ENCODE measurements around the gene TCERG1L. TPM values are rescaled to one million over a fixed set of nuclear protein-coding genes. Genes with fewer than 3 reads are reported as not detected.
"Not testable (repeated sequence)": the region's sequence is repeated elsewhere in the genome, so short reads cannot be mapped to it uniquely, and the experiment has no call there.

Gene TCERG1L
- total RNA-seq, 1 donor from 2014 or later: 0.46 TPM

DNA sequence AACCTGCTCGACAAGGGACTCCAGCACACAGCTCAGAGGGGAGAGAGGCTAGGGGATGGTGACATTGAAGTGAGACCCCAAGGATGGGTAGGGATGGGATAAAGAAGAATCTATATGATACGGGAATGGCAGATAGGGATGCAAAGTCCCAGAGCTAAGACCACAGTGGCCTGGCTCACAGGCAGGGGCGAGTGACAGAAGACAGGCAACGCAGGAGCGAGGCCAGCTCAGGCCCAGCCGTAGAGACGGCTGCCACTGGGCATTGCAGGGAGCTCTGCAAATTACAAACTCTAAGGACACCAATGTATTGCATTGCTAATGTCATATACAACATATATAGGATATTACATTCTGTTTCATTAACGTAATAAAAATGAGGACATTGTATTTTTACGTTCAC is 131.4 kb downstream of the TCERG1L start:
- no peaks in the 10 kb centered on the region for H3K36me3 ChIP-seq (ENCODE audit: control insufficient read depth, insufficient read depth, low read length)
- TF ChIP-seq, protein P1, sequence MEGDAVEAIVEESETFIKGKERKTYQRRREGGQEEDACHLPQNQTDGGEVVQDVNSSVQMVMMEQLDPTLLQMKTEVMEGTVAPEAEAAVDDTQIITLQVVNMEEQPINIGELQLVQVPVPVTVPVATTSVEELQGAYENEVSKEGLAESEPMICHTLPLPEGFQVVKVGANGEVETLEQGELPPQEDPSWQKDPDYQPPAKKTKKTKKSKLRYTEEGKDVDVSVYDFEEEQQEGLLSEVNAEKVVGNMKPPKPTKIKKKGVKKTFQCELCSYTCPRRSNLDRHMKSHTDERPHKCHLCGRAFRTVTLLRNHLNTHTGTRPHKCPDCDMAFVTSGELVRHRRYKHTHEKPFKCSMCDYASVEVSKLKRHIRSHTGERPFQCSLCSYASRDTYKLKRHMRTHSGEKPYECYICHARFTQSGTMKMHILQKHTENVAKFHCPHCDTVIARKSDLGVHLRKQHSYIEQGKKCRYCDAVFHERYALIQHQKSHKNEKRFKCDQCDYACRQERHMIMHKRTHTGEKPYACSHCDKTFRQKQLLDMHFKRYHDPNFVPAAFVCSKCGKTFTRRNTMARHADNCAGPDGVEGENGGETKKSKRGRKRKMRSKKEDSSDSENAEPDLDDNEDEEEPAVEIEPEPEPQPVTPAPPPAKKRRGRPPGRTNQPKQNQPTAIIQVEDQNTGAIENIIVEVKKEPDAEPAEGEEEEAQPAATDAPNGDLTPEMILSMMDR (IDR thresholded peaks at IDR 0.05; ENCODE audit: insufficient read depth, low read length, poor library complexity, severe bottlenecking): no peak
- no peak overlapping the region for H3K4me3 ChIP-seq (ENCODE audit: low read depth, low read length)
- no peak for DNase-seq (ENCODE audit: low read depth)
- H3K27me3 ChIP-seq (ENCODE audit: control insufficient read depth, insufficient read depth, low read length): no peaks in the 10 kb centered on the region

DNA sequence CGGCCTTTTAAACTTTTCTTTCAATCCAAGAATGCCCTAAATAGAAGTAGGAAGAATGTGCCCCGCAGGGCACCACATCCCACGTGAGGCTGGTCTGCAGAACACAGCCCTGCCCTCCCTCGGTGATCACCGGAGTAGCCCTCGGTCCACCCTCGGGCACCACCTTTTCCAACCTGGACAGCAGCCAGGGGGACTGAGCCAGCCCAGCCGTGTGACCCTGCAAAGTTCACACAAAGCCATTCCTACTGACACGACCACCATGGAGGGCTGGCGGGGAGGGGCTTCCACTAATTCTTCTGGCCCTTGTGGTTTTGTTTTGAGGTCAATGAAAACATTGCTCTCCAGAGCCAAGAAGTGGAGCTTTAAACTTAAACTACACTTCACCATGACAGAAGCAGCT is 132.2 kb downstream of the TCERG1L start:
- no peak for DNase-seq (ENCODE audit: low read depth)
- no peak overlapping the region for H3K4me3 ChIP-seq (ENCODE audit: low read depth, low read length)
- no peaks in the 10 kb centered on the region for H3K27me3 ChIP-seq (ENCODE audit: control insufficient read depth, insufficient read depth, low read length)
- TF ChIP-seq, protein P1 (IDR thresholded peaks at IDR 0.05; ENCODE audit: insufficient read depth, low read length, poor library complexity, severe bottlenecking): no peak
- no peaks in the 10 kb centered on the region for H3K36me3 ChIP-seq (ENCODE audit: control insufficient read depth, insufficient read depth, low read length)

DNA sequence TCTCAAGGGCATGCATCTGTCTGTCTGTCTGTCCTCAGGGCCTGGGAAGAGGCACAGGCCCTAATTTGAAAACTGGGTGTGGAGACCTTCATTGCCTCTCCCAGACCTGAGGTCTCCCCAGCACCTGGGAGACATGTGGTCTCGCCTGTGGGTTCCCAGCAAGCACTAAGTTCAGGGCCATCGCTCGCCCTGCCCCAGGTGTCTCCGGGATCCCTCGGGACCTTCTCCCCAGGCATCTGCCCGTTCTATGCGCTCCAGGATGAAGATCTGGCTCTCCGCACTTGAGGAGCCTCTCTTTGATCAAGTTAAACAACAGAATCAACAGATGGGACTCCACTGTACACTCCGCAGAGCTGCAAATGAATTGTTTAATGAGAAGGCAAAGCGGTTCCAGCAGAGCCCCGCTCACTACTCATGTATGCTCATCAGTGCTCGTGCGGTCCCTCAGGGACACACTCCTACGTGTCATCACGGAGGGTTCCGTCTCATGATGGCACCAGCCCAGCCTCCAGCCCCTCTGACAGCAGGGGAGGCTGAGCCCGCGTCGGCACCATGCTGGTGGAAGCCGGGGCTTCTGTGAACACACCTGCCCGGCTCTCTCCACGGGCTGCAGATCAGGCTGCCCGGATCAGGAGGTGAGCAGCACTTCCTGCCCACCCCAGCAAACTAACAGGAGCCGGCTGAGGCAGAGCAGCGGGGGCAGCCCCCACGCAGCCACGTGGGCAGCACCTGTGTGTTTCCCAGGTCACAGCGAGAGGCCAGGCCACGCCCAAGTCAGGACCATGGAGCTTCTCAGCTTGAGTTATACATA is 132.8 kb downstream of the TCERG1L start:
- DNase-seq (ENCODE audit: low read depth): no peak
- H3K36me3 ChIP-seq (ENCODE audit: control insufficient read depth, insufficient read depth, low read length): no peaks in the 10 kb centered on the region
- no peak overlapping the region for H3K4me3 ChIP-seq (ENCODE audit: low read depth, low read length)
- TF ChIP-seq, protein P1 (IDR thresholded peaks at IDR 0.05; ENCODE audit: insufficient read depth, low read length, poor library complexity, severe bottlenecking): no peak
- no peaks in the 10 kb centered on the region for H3K27me3 ChIP-seq (ENCODE audit: control insufficient read depth, insufficient read depth, low read length)

DNA sequence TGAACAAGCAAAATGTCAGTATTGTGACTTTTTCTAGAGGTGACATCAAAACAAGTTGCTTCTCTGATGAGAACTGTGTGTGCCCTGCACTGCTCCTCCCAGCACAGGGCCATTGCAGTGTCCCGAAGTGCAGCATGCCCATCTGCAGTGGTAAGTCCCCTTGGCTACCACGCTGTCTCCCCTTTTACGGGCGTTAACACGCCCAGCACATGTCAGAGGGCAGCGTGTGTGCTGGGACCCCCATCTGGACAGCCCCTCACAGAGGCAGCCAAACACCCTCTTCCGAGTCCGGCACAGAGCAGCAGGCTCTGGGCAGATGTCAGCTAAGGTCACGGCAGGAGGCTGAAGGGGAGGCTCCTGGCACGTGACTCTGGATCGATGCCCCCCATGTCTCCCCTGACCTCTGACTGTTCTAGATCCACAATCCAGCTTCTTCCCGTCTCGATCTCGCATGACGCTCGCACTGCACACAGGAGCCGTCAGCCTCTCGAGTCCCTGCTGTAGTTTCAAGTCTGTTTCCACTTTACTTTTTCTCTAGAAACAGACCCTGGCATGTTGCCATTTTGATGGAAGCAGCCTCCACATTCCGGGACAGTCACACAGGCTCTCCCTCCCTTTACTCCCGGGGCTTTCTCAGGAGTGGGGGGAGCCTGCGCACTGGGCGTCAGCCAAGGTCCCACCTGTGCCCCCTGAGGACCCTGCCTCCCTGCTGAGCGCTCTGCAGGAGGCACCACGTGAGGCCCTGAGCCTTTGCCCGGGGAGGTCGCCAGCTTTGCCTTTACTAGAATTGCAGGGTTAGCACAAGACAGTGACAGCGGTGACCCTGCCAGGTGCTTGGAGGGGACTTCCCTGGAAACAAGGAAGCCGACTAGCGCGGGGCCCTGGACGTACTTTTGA is 133.8 kb downstream of the TCERG1L start:
- Histone ChIP-seq H3K27me3 (ENCODE audit: control insufficient read depth, insufficient read depth, low read length) (no peaks in the 10 kb centered on the region), H3K4me3 (ENCODE audit: low read depth, low read length) (no peak overlapping the region), H3K36me3 (ENCODE audit: control insufficient read depth, insufficient read depth, low read length) (no peaks in the 10 kb centered on the region)
- DNase-seq (ENCODE audit: low read depth): no peak
- TF ChIP-seq, protein P1 (IDR thresholded peaks at IDR 0.05; ENCODE audit: insufficient read depth, low read length, poor library complexity, severe bottlenecking): no peak

DNA sequence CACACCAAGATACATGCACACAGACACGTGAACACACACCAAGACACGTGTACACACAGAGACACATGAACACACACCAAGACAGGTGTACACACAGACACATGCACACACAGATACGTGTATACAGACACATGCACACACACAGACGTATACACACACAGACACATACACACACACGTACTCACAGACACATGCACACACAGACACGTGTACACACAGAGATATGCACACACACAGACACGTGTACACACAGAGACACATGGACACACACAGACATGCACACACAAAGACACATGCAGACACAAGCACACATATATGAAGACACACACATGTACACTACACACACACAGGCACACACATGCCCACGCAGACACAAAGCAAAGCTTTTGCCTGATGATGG is 134.6 kb downstream of the TCERG1L start:
- DNase-seq (ENCODE audit: low read depth): no peak
- H3K27me3 ChIP-seq (ENCODE audit: control insufficient read depth, insufficient read depth, low read length): no peaks in the 10 kb centered on the region
- no peaks in the 10 kb centered on the region for H3K36me3 ChIP-seq (ENCODE audit: control insufficient read depth, insufficient read depth, low read length)
- no peak overlapping the region for H3K4me3 ChIP-seq (ENCODE audit: low read depth, low read length)
- TF ChIP-seq, protein P1 (IDR thresholded peaks at IDR 0.05; ENCODE audit: insufficient read depth, low read length, poor library complexity, severe bottlenecking): no peak

DNA sequence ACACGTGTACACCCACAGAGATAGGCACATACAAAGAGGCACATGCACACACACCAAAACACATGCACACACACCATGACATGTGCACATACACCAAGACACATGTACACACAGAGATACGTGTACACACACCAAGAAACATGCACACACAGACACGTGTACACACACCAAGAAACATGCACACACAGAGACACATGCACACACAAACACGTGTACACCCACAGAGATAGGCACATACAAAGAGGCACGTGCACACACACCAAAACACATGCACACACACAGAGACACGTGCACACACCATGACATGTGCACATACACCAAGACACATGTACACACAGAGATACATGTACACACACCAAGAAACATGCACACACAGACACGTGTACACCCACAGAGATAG is 135.2 kb downstream of the TCERG1L start:
- H3K27me3 ChIP-seq (ENCODE audit: control insufficient read depth, insufficient read depth, low read length); DNase-seq (ENCODE audit: low read depth): not testable (repeated sequence)

More for the DNA sequence above, 135.2 kb downstream of the TCERG1L start:
- not testable (repeated sequence) for H3K36me3 ChIP-seq (ENCODE audit: control insufficient read depth, insufficient read depth, low read length); H3K4me3 ChIP-seq (ENCODE audit: low read depth, low read length)

All from kidney epithelial cell (primary cell).